ENCODE measurements around the gene NEO1. TPM values are rescaled to one million over a fixed set of nuclear protein-coding genes. Genes with fewer than 3 reads are reported as not detected.
A peak's percentile ranks its signal among the peaks of the same experiment; 100 is the strongest.

NEO1 gene
- total RNA-seq, 1 experiment from 2014 or later: 41.8 TPM

- no CpG with 5 or more reads among the region's 4 CpGs for WGBS (ENCODE audit: extremely low coverage, insufficient read length, low lambda C conversion rate)
- Mint-ChIP-seq H3K36me3 (ENCODE audit: insufficient read depth in 1 of 3, low read depth in 3 of 3) (peaks cover 0 to 18% (median 13%) of the 10 kb centered on the region in 3 experiments; a peak in 5 of 7 replicates), H3K4me3 (no peak overlapping the region), H3K9me3 (no peaks in the 10 kb centered on the region), H3K27me3 (ENCODE audit: low read depth) (no peaks in the 10 kb centered on the region), H3K27ac (no peak overlapping the region), H3K4me1 (no peaks in the 10 kb centered on the region)
- H2AK5ac ChIP-seq (ENCODE audit: insufficient read length, low read length): no peak overlapping the region
- no peak for DNase-seq
- H3K79me1 ChIP-seq (ENCODE audit: insufficient read depth, low read depth, low read length, poor library complexity, severe bottlenecking): no peaks in the 10 kb centered on the region
- H3K9ac ChIP-seq (ENCODE audit: extremely low read depth, insufficient read length, low read length): no peak overlapping the region
- no peaks in the 10 kb centered on the region for H3K27me3 ChIP-seq (ENCODE audit: insufficient read depth, low read length)
- H2BK5ac ChIP-seq (ENCODE audit: insufficient read length, low read length): no peak overlapping the region
- no peak overlapping the region for H2BK12ac ChIP-seq (ENCODE audit: insufficient read length, low read depth, low read length)
- H3T11ph ChIP-seq (ENCODE audit: low read length): no peak overlapping the region
- no peak overlapping the region for H3K4ac ChIP-seq (ENCODE audit: low read depth, low read length)
- H3K27ac ChIP-seq (ENCODE audit: insufficient read length, low read depth, low read length): no peak overlapping the region
- H3K4me1 ChIP-seq (ENCODE audit: insufficient read depth, low read length): no peaks in the 10 kb centered on the region
- H3K23me2 ChIP-seq (ENCODE audit: insufficient read length, low read depth, low read length, poor library complexity, severe bottlenecking): no peaks in the 10 kb centered on the region
- no peak overlapping the region for H3K23ac ChIP-seq (ENCODE audit: insufficient read length, low read depth, low read length)
- peak; percentile 39; the same call in 2 of the 3 replicates for TF ChIP-seq CTCF (conservative IDR thresholded peaks at IDR 0.05)
- H4K8ac ChIP-seq (replicated peaks; ENCODE audit: insufficient read length, low read depth, low read length): no peak overlapping the region
- H2BK120ac ChIP-seq (ENCODE audit: low read depth, low read length, poor library complexity, severe bottlenecking): no peak overlapping the region
- H2AFZ ChIP-seq (ENCODE audit: low read length): no peak overlapping the region
- H4K5ac ChIP-seq (ENCODE audit: insufficient read length, low read depth, low read length): no peak overlapping the region
- H3K79me2 ChIP-seq (ENCODE audit: insufficient read depth, low read length): no peaks in the 10 kb centered on the region
- no peak overlapping the region for H3K56ac ChIP-seq (ENCODE audit: insufficient read length, low read depth, low read length)
- H3K14ac ChIP-seq (ENCODE audit: insufficient read depth, low read length): no peak overlapping the region
- no peak overlapping the region for H2BK20ac ChIP-seq (ENCODE audit: low read depth, low read length, poor library complexity, severe bottlenecking)
- no peaks in the 10 kb centered on the region for H4K20me1 ChIP-seq (ENCODE audit: control insufficient read depth, insufficient read depth, insufficient read length)
- no peak overlapping the region for H2BK15ac ChIP-seq (ENCODE audit: low read depth, low read length)
- no peaks in the 10 kb centered on the region for H3K9me3 ChIP-seq (ENCODE audit: control insufficient read depth, low read depth, low read length)
- H4K91ac ChIP-seq (ENCODE audit: insufficient read length, low read depth, low read length): no peak overlapping the region
- H3K18ac ChIP-seq (ENCODE audit: insufficient read length, low read depth, low read length): no peak overlapping the region
- H3K4me2 ChIP-seq (ENCODE audit: insufficient read depth, insufficient read length, low read length): no peak overlapping the region
These were observed 197.2 kb downstream of the NEO1 start for GRCh38 chr15:73249499-73249898.

All from H9 (cell line).